Jurkat, Clone E6-1 (cell line): ENCODE measurements around the gene ADAMTS10.
"Not testable (repeated sequence)": the region's sequence is repeated elsewhere in the genome, so short reads cannot be mapped to it uniquely, and the experiment has no call there.

ENCODE experiments used
- DNase-seq: peaks from one replicate; pipeline ENCODE4 v3.0.0-alpha.2; 2011; ENCODE audit warnings: low read depth, low spot score
- H3K4me3 ChIP-seq: 2 replicates; pipeline ENCODE4 v1.5.1; 2011; ENCODE audit warnings: mild to moderate bottlenecking, low read length, control low read depth, moderate library complexity

The ADAMTS10 gene

GRCh38 chr19:8571006-8571411, 39.5 kb downstream of the ADAMTS10 start:
- H3K4me3 ChIP-seq = peak overlapping the region; percentile 29
- DNase-seq = peak; percentile 81

- peak overlapping the region; percentile 7 for H3K4me3 ChIP-seq
- DNase-seq = peak; percentile 82
These were observed 41.3 kb downstream of the ADAMTS10 start for GRCh38 chr19:8569066-8569771.

- no peak for DNase-seq
- no peak overlapping the region for H3K4me3 ChIP-seq
These were observed 42.9 kb downstream of the ADAMTS10 start for GRCh38 chr19:8567522-8568172.

GRCh38 chr19:8566855-8567254, 43.7 kb downstream of the ADAMTS10 start:
- H3K4me3 ChIP-seq = no peak overlapping the region
- DNase-seq = no peak

- DNase-seq = not testable (repeated sequence)
These were observed 45.6 kb downstream of the ADAMTS10 start for GRCh38 chr19:8564866-8565265.

GRCh38 chr19:8561075-8561764, 49.3 kb downstream of the ADAMTS10 start:
- DNase-seq = no peak
- no peak overlapping the region for H3K4me3 ChIP-seq

More at GRCh38 chr19:8564866-8565265, 45.6 kb downstream of the ADAMTS10 start:
- H3K4me3 ChIP-seq = not testable (repeated sequence)

GRCh38 chr19:8558325-8558724, 52.2 kb downstream of the ADAMTS10 start:
- DNase-seq = no peak

GRCh38 chr19:8557642-8558238, 52.8 kb downstream of the ADAMTS10 start:
- H3K4me3 ChIP-seq = no peak overlapping the region
- DNase-seq = no peak

More at GRCh38 chr19:8558325-8558724, 52.2 kb downstream of the ADAMTS10 start:
- no peak overlapping the region for H3K4me3 ChIP-seq

- H3K4me3 ChIP-seq, DNase-seq: not testable (repeated sequence)
These were observed 56.8 kb downstream of the ADAMTS10 start for GRCh38 chr19:8553729-8554128.

GRCh38 chr19:8552810-8553209, 57.7 kb downstream of the ADAMTS10 start:
- peak; percentile 76 for DNase-seq
- no peak overlapping the region for H3K4me3 ChIP-seq

- no peak for DNase-seq
- H3K4me3 ChIP-seq = no peak overlapping the region
These were observed 60.4 kb downstream of the ADAMTS10 start for GRCh38 chr19:8550070-8550469.

- no peak for DNase-seq
These were observed 64.8 kb downstream of the ADAMTS10 start for GRCh38 chr19:8545743-8546142.

GRCh38 chr19:8544168-8544567, 66.3 kb downstream of the ADAMTS10 start:
- no peak overlapping the region for H3K4me3 ChIP-seq
- DNase-seq = no peak

More at GRCh38 chr19:8545743-8546142, 64.8 kb downstream of the ADAMTS10 start:
- no peak overlapping the region for H3K4me3 ChIP-seq

- H3K4me3 ChIP-seq = no peak overlapping the region
- DNase-seq = no peak
These were observed 70.8 kb downstream of the ADAMTS10 start for GRCh38 chr19:8539621-8540149.

- no peak overlapping the region for H3K4me3 ChIP-seq
- no peak for DNase-seq
These were observed 73.4 kb downstream of the ADAMTS10 start for GRCh38 chr19:8537099-8537498.

- DNase-seq = no peak
- H3K4me3 ChIP-seq = no peak overlapping the region
These were observed 74.2 kb downstream of the ADAMTS10 start for GRCh38 chr19:8536282-8536681.

GRCh38 chr19:8532225-8532624, 78.3 kb downstream of the ADAMTS10 start:
- no peak for DNase-seq
- no peak overlapping the region for H3K4me3 ChIP-seq

GRCh38 chr19:8531470-8531869, 79.0 kb downstream of the ADAMTS10 start:
- DNase-seq = no peak
- H3K4me3 ChIP-seq = no peak overlapping the region
